Stimulated activated CD4-positive, alpha-beta T cell treated with anti-CD3 and anti-CD28 coated beads, Interleukin-1b, Interleukin-23, amount 100 ng/mL, for 24 hours (primary cell): ENCODE data around the gene ZNF578.
A peak's percentile ranks its signal among the peaks of the same experiment; 100 is the strongest.
"Not testable (repeated sequence)": the region's sequence is repeated elsewhere in the genome, so short reads cannot be mapped to it uniquely, and the experiment has no call there.

Source experiments
- DNase-seq, 4 experiments: peaks; one replicate each; pipeline ENCODE4 v3.0.0-alpha.2; 2020; ENCODE audit warnings: low read depth in 4 of 4, low spot score in 1 of 4

ZNF578 gene

GRCh38 chr19:52453324-52454094, at the start of gene ZNF578:
TSS of gene ZNF578 (plus strand) at chr19:52453553. CDS start at chr19:52501846, 48,293 bp downstream.
- peak; percentile 20 to 57 (median 37) for DNase-seq

GRCh38 chr19:52410276-52410675, 43.1 kb upstream of the ZNF578 start:
- no peak for DNase-seq

- no peak for DNase-seq
These were observed 37.6 kb upstream of the ZNF578 start for GRCh38 chr19:52415711-52416110.

GRCh38 chr19:52428937-52429336, 24.4 kb upstream of the ZNF578 start, which contains the start of gene ZNF534:
TSS of gene ZNF534 (plus strand) at chr19:52429148. CDS start at chr19:52431475, 2,327 bp downstream.
- DNase-seq = no peak

- DNase-seq = no peak
These were observed 11.2 kb upstream of the ZNF578 start for GRCh38 chr19:52442179-52442578.

- DNase-seq = no peak
These were observed 8.8 kb upstream of the ZNF578 start for GRCh38 chr19:52444506-52444905.

GRCh38 chr19:52451241-52451640, 2.1 kb upstream of the ZNF578 start:
- DNase-seq = no peak

GRCh38 chr19:52464798-52465470, 11.6 kb downstream of the ZNF578 start:
- DNase-seq = no peak

- no peak for DNase-seq
These were observed 20.4 kb downstream of the ZNF578 start for GRCh38 chr19:52473655-52474350.

- DNase-seq = no peak
These were observed 21.2 kb downstream of the ZNF578 start for GRCh38 chr19:52474351-52475127.

GRCh38 chr19:52484111-52484743, 30.9 kb downstream of the ZNF578 start:
- DNase-seq = not testable (repeated sequence)

- not testable (repeated sequence) for DNase-seq
These were observed 31.7 kb downstream of the ZNF578 start for GRCh38 chr19:52485064-52485463.

- not testable (repeated sequence) for DNase-seq
These were observed 32.3 kb downstream of the ZNF578 start for GRCh38 chr19:52485561-52486240.

GRCh38 chr19:52492201-52492993, 39.0 kb downstream of the ZNF578 start:
- no peak for DNase-seq

- DNase-seq = no peak
These were observed 39.7 kb downstream of the ZNF578 start for GRCh38 chr19:52492994-52493470.

- no peak for DNase-seq
These were observed 41.2 kb downstream of the ZNF578 start for GRCh38 chr19:52494518-52494917.

- no peak for DNase-seq
These were observed 45.2 kb downstream of the ZNF578 start for GRCh38 chr19:52498571-52498970.

- DNase-seq = not testable (repeated sequence)
These were observed 47.1 kb downstream of the ZNF578 start for GRCh38 chr19:52500474-52500873.

- DNase-seq = not testable (repeated sequence)
These were observed 47.6 kb downstream of the ZNF578 start for GRCh38 chr19:52500991-52501390.
